HG03103 (cell line): ENCODE measurements around the gene BABAM2.
"Not testable (repeated sequence)": the region's sequence is repeated elsewhere in the genome, so short reads cannot be mapped to it uniquely, and the experiment has no call there.

ENCODE experiments used
- ATAC-seq: cut with Tn5 transposase; IDR thresholded peaks from one replicate; pipeline ENCODE4 v1.9.1; 2021; ENCODE audit warnings: low read depth; ENCODE audit not compliant: unreplicated experiment

BABAM2 gene

DNA sequence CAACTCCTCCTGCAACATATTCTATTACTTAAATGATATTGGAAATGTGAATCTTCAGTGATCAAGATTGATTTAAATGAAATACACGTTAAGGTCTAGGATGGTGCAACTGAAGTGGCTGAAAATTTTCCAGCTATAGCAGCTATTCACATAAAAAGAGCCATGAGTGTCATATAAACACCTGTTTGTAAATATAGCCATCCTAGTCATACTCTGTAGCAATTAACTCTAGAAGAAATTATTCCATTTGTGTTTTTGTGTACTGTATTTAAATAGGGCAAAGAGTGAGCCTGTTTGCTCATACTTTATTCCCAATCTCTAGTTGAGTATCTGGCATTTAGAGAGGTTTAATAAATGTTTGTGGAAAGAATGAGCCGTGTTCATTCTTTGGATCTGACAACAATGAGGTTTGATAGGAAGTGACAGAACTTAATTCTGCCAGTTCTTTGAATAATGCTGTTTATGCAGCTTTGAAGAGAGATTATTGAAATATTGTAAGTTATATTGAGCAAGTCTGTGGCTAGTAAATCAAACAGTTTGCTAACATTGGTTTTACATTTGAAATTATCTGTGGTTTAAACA, 49.7 kb downstream of the BABAM2 start:
- no peak for ATAC-seq

DNA sequence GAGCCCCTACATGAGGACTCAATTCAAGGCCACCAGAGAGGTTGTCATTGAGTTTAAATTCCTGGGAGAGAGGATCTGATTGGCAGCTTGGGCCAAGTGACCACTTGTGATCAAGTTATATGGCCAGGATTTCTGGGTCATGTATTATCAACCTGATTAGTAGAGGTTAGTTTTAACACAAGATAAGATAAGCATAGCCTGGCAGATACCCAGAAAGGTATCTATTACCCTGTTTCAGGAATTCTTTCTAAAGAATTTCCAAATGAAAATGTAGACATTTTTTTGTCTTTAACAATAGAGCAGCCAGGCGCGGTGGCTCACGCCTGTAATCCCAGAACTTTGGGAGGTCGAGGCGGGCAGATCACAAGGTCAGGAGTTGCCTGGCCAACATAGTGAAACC, 50.5 kb downstream of the BABAM2 start:
- ATAC-seq, result no peak

DNA sequence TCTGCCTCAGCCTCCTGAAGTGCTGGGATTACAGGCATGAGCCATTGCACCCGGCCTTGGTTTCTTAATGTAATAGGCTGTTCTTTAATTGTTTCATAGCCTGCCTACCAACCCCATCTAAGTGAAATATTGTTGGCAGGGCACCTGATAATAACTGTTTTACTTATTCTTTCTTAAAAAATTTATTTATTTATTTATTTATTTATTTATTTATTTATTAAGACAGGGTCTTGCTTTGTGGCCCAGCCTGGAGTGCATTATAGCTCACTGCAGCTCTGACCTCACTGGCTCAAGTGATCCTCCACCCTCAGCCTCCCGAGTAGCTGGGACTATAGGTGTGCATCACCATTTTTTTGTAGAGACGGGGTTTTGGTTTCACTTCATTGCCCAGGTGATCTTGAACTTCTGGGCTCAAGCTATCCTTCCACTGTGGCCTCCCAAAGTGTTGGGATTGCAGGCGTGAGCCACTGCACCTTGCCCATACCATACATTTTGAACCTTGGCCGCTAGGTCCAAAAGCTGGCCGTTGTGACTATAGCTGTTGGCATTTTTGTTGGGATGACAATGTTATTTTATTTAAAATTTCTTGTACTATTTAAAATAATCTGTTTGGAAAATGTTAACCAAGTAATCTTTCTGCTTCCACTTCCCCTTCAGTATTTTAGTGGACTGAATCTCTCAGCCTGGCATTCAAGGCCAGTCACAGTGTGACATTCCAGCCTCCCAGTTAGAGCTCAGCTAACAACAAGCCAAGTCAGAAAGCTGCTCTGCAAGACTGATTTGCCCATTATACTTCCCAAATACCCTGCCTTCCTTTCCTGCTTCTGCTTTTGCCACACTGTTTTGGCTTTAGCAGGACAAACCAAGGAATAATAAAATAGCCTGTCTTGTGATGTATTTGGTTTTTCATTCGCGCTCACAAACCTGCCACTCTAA, 52.4 kb downstream of the BABAM2 start:
- no peak for ATAC-seq

DNA sequence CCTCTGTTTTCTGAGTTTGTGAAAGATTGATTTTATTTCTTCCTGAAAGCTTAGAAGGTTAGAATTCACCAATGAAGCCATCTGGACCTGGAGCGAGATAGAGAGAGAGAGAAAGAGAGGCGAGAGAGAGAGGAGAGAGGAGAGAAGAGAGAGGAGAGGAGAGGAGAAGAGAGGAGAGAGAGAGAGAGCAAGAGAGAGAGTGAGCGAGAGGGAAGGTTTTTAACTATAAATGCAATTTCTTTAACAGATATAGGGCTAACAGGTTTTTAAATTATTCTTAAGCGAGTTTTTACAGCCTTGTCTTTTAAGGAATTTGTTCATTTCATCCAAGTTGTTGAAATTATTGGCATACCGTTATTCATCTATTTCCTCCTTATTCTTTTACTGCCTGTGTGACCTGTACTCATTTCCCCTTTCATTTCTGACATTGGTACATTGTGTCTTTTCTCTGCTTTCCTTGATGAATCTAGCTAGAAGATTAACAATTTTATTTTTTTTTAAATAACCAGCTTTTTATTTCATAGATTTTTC, 56.1 kb downstream of the BABAM2 start:
- no peak for ATAC-seq

DNA sequence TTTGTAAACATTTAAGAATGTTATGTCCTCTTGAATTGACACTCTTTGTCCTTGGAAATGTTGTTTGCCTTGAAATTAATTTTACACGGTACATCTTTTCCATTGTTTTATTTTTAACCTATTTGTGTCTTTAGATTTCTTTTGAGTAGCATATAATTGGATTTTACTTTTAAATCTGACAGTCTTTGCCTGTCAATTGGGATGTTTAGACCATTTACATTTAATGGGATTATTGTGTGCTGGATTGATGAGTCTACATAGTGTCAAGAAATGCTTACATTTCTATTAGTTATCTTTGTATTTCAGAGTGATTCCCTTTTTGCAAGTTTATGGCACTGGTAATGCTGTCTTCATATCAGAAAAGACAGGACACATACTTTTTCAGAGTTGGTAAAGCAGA, 61.5 kb downstream of the BABAM2 start:
- ATAC-seq, result no peak

DNA sequence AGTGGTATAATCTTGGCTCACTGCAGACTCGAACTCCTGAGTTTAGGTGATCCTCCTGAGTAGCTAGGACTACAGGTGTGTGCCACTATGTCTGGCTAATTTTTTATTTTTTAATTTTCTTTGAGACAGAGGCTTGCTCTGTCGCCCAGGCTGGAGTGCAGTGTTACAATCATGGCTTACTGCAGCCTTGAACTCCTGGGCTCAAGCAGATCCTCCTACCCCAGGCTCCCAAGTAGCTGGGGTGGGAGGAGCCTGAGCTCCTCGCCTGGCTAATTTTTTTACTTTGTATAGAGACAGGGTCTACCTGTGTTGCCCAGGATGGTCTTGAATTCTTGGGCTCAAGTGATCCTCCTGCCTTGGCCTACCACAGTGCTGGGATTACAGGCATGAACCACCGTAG, 62.5 kb downstream of the BABAM2 start:
- no peak for ATAC-seq

DNA sequence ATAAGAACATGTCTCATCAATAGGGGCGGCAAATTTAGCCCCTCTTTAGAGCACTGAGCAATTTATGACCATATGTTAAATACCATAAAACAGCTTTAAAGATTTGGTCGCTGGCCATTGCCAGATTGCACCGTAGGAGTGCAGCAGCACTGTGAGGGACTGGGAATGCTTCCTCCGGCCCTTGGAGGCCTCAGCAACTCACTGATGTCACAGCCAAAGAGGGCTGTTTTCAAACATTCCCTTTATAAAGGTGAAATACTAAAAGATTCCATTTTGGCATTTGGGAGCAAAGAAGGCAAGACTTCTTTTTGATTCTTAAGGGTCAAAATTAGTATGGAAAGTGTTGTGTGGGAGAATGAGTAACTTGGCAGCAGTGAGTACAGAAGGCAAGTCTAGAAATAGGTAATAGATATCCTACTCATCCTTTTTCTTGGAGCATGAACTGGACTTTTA, 63.7 kb downstream of the BABAM2 start:
- no peak for ATAC-seq

DNA sequence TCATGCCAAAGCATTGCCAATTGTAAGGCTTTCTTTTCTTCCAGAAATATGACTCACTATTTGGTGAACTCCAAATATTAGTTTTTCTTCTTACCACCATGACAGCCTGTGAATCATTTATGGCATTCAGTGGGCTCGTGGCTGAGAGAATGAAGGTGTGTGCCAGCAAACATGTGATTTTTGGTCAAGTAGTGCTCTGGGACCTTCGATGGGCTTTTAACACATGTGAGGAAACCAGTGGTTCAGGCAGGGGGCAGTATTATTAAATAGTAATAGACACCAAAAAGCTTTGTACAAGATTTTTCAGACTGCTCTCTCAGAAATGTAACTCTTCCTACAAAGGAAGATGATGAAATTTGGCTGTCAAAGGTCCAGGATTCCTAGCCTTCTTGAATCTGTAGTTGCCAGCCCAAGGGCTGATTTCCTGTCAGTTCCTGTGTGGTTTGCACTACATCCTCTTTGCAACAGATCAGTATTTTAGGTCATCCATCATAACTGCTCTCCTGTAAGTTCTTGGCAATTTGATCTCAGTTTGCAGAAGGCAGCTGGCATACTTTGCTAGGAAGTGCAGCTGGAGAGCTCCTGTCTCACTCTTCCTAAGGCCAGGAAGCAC, 64.3 kb downstream of the BABAM2 start:
- no peak for ATAC-seq

DNA sequence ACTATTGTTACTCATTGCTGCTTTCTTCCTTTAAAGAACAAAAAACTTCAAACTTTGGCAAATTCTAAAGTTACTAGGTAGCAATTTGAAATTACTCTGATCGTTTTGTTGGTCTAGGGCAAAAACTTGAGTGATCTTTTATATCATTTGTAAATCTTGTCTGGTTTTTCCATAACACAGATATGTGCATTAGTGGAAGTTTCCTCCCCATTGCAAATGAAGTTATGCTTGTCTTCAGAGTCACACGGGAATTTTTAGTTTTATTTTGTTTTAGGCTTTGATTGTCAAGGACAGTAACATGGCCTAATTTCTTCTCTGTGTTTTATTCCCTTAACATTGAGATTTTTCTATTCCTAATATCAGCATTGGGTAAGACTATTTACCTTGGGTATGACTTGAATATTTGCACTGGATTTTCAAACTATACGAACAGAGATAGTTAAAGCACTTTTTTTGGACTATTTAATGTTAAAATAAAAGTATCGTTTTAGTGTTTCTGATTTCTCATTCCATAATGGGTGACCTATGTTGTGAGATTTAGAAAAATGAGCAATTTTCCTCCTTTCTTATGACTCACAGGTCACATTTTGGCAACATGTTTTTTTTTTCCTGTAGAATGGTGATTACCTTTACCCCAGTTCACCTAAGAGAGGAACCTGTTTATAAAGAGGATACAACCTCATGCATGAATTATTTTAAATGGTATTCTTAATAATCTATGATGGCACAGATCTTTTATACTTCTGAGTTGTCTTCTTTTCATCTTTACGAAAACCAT, 65.0 kb downstream of the BABAM2 start:
- no peak for ATAC-seq

DNA sequence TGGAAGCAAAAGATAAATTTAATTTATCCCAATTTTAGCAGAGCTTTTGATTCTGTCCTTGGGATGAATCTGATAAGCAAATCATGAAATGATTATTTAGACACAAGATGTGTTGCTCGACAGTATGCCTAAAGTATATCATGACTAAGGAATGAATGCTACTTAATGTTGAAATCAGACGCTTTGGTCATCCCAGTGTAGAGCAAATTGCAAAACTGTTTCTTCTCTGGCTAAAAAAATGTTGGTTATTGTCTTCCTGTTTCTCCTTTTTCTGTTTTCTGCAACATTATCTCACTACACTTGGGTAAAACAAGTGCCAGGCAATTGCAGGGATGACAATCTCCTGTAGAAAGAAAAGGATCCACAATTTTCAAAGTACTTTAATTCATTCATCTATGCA, 66.4 kb downstream of the BABAM2 start:
- ATAC-seq, result no peak

DNA sequence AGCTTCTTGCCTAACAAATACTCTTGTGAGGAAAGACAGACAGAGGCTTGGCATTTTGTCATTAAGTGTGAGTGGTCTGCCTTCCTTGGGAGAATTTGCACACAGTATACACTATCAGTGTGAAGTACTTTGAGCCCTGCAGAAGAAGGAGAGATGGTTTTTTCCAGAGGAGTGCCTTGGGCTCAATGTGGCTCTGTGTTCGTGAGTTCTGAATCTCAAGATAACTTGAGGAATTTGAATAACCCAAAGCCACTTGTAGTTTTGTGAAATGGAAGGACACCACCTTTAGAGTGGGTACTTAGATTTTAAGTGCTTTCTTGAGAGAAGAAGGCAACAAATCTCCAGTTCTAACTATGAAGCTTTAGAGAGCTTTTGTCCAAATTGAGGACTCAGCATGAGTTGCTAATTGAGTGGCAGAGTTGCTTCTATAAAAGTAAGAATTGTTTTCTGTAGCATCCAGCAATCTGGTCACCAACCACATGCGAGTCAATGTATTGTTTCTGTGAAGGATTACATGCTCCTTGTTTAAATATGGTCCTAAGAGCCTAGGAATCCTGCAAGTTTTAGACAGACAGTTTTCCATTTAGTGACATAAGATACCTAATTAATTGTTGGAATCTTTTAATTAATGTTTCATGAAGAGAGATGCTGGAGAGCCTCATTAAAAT, 68.3 kb downstream of the BABAM2 start:
- no peak for ATAC-seq

DNA sequence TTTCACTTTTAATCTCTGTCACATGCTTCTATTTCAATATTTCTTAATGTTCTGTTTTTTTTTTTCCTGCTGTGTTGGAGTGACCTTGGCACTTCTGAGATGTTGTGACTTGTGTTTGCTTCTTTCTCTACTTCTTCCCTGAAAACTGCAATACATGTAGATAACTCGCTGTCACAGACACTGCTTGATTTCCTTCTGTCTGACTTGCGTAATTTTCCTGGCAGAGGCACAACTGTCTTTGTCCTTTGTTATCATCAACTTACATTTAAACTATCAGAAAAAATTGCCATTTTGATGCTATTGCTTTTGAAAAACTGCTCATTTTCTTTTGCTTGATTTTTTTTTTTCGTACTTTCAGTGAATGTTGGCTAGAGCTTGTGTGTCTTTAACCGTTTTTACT, 69.0 kb downstream of the BABAM2 start:
- ATAC-seq, result no peak

DNA sequence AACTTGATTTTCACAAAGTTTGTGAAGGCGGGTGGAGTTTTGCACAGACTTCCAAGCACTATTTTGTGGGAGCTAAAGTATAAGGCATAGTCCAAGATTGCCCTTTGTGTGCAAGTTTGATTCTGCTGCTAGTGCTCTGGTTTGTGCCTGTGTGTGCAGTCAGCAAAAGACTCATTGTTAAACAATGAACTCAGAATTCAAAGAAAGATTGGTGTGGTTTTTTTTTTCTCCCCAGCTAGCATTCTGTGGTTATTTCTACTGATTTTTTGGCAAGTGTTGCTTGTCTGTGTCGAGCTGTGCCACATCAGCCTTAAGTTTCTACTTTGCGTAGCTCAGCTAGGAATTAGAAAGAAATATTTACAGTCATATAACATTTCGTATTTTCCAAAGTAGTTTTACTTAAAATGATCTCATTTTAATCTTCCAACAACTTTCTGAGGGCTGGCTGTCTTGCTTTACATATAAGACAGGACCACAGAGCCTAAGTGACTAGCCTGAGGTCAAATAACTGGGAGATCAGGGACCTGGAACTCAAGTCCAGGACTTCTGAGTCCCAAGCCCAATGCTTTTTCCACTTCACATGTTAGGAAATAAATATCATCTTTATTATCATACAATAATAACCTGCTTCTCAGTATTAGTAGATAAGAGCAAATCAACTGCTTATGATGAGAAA, 69.8 kb downstream of the BABAM2 start:
- ATAC-seq, result no peak

DNA sequence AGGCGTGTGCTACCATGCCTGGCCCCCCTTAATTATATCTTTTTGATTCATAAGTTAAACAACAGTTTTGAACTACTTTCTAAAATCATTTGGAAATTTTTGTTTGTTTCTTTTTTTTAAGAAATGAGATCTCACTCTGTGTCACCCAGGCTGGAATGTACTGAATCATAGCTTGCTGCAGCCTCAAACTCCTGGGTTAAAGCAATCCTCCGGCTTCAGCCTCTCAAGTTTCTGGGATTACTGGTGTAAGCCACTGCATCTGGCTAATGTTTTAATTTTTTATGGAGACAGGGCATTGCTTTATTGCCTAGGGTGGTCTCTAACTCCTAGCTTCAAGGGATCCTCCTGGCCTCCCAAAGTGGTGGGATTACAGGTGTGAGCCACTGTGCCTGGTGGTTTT, 71.5 kb downstream of the BABAM2 start:
- ATAC-seq, result no peak

DNA sequence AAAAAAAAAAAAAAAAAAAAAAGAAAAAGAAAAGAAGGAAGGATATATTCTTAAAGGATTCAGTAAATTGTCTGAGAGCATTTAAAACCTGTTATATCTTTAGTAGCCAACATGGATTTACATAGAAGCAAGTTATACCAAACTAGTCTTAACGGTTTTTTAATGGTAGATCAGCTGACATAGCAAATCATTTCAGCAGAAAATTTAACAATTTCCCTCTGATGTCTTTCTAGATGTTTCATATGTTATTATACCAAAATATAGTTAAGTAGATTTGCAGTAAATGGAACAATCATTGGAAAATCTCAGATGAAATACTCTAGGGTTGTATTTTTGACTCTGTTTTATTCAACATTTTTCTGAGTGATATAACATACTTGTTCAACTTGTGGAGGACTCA, 72.9 kb downstream of the BABAM2 start:
- ATAC-seq, result no peak

DNA sequence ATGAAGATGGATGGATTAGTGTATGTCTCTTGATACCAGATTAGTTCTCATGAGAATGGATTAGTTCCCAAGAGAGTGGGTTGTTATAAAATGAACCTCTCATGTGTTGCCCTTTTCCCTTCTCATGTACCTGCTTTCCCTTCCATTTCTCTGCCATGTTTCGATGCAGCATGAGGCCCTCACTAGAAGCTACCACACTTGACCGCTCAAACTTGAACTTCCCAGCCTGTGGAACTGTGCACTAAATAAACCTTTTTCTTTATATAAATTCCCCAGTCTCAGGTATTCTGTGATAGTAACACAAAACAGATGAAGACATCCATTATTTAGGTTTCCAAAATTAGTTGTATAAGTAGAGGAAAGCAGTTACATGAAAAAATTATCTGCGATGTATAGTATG, 73.5 kb downstream of the BABAM2 start:
- no peak for ATAC-seq

DNA sequence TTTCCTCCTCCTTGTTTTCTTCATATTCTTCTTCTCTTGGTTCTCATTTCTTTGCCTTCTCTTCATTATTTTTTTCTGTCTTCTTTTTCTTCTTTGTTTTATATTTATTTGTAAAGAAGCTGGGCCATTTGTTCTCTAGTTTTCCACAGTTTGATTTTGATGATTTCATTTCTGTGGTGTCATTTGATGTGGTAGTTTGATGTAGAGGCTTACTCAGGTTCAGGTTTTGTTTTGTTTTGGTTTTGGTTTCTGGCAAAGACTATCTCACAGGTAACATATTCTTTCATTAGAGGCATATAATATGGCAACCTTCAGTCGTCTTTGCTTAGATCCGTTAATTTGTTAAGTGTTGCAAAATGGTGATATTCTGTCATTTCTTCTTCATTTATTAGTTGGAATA, 75.3 kb downstream of the BABAM2 start:
- ATAC-seq, result no peak

DNA sequence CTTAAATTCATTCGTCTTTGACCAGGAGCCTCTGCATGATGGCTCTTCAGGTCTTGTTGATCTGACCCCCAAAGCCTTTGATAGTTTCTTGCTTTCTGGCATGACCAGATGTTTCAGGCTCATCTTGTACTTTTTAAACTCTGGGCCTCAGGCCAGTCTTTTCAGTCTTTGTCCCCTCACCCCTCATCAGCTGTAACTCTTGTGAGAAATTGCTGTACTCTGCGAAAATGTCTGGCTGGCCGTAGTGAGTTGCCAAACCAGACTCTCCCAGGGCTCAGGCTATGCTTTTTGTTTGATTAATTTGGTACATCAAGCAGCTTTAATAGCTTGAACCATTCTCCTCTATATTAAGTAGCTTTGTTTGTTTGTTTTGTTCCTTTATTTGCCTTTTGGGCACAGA, 75.9 kb downstream of the BABAM2 start:
- ATAC-seq, result no peak

DNA sequence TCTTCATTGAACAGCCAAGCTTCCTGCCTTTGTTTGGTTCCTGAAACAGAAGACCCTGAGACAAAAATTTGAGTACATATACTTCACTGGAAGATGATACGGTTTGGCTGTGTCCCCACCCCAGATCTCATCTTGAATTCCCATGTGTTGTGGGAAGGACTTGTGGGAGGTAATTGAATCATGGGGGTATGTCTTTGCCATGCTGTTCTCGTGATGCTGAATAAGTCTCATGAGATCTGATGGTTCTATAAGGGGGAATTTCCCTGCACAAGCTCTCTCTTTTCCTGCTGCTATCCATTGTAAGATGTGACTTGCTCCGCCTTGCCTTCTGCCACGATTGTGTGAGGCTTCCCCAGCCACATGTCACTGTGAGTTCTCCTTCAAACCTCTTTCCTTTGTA, 76.5 kb downstream of the BABAM2 start:
- no peak for ATAC-seq

DNA sequence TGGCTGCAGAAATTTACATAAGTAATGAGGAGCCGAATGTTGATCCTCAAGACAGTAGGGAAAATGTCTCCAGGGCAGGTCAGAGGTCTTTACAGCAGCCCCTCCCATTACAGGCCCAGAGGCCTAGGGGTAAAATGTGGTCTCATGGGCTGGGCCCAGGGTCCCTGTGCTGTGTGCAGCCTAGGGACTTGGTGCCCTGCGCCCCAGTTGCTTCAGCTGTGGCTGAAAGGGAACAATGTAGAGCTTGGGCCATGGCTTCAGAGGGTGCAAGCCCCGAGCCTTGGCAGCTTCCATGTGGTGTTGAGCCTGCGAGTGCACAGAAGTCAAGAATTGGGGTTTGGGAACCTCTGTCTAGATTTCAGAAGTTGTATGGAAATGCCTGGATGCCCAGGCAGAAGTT, 77.5 kb downstream of the BABAM2 start:
- ATAC-seq, result not testable (repeated sequence)
